WERI-Rb-1 (cell line): ENCODE measurements around the gene EIF5.

ENCODE experiments used
- DNase-seq: peaks from one replicate; pipeline ENCODE4 v3.0.0-alpha.2; 2020
- H3K27ac ChIP-seq: fragments of 250-450 bp; sonication (Bioruptor Pico); 2 replicates; pipeline ENCODE4 v1.5.1; 2020; ENCODE audit warnings: mild to moderate bottlenecking, moderate library complexity
- H3K27me3 ChIP-seq: fragments of 250-450 bp; sonication (Bioruptor Pico); 2 replicates; pipeline ENCODE4 v1.5.1; 2021; ENCODE audit warnings: mild to moderate bottlenecking, low read depth, moderate library complexity; ENCODE audit not compliant: insufficient read depth, severe bottlenecking
- H3K36me3 ChIP-seq: fragments of 250-450 bp; sonication (Bioruptor Pico); 2 replicates; pipeline ENCODE4 v1.5.1; 2020; ENCODE audit warnings: mild to moderate bottlenecking, moderate library complexity
- H3K4me3 ChIP-seq: 2 replicates; pipeline ENCODE4 v1.5.1; 2011; ENCODE audit warnings: low read depth, mild to moderate bottlenecking, control low read depth, low read length
- H3K9me3 ChIP-seq: fragments of 250-450 bp; sonication (Bioruptor Pico); 2 replicates; pipeline ENCODE4 v1.5.1; 2021; ENCODE audit warnings: mild to moderate bottlenecking, moderate library complexity; ENCODE audit not compliant: severe bottlenecking
- CTCF ChIP-seq: IDR thresholded peaks from 2 replicates; pipeline ENCODE4 v1.5.1; 2011; ENCODE audit warnings: low read depth, mild to moderate bottlenecking, control low read depth, inconsistent platforms, low read length

The EIF5 gene

DNA sequence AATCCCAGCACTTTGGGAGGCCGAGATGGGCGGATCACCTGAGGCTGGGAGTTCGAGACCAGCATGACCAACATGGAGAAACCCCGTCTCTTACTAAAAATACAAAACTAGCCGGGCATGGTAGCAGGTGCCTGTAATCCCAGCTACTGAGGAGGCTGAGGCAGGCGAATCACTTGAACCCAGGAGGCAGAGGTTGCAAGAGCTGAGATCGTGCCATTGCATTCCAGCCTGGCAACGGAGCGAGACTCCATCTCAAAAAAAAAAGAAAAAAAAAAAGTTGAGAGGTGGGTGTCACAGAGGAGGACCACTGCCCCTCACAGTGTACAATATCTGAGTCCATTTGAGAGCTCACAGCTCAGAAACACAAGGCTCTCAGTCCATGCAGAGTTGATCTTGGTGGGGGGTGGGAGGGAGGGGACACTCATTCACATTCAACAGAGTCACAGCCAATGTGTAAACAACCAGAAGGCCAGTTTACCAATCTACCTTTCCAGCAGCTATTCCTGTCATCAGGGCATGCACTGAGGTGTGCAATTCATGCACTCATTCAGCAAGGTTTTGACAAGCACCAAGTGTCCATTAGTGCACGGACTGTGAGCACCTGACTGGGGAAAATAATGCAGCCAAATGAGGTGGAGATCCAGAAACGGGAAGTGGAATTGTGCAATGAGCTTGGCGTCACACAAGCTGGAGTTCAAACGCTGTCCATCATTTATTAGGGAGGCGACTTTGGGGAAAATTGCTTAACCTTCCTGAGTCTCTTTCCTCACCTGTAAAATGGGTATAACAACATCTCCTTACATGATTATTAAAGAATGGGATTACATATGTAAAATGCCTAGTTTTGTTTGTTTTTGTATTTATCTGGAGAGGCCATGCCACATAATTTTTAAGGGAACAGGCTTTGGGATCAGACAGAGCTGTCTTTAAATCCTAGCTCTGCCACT lies 4.4 kb upstream of the EIF5 start:
- H3K27me3 ChIP-seq = no peaks in the 10 kb centered on the region
- no peaks in the 10 kb centered on the region for H3K9me3 ChIP-seq
- no peak overlapping the region for H3K27ac ChIP-seq
- no peak for DNase-seq
- H3K4me3 ChIP-seq = no peak overlapping the region
- no peak for TF ChIP-seq CTCF
- peaks cover 8% of the 10 kb centered on the region for H3K36me3 ChIP-seq

GRCh38 chr14:103330536-103330935 lies 3.5 kb upstream of the EIF5 start:
- no peak for DNase-seq
- no peaks in the 10 kb centered on the region for H3K27me3 ChIP-seq
- H3K36me3 ChIP-seq = peaks cover 17% of the 10 kb centered on the region
- no peak overlapping the region for H3K27ac ChIP-seq
- no peak overlapping the region for H3K4me3 ChIP-seq
- TF ChIP-seq CTCF = no peak
- H3K9me3 ChIP-seq = no peaks in the 10 kb centered on the region

- no peak for DNase-seq
- peak overlapping the region; percentile 76 for H3K4me3 ChIP-seq
Measured at GRCh38 chr14:103332143-103332919, 1.7 kb upstream of the EIF5 start.

GRCh38 chr14:103334644-103335622 lies 896 bp downstream of the EIF5 start:
- DNase-seq = peak; percentile 44
- peak overlapping the region; percentile 97 for H3K27ac ChIP-seq
- TF ChIP-seq CTCF = no peak

More at GRCh38 chr14:103332143-103332919, 1.7 kb upstream of the EIF5 start:
- no peak for TF ChIP-seq CTCF
- H3K36me3 ChIP-seq = peaks cover 35% of the 10 kb centered on the region
- no peak overlapping the region; the same call in 1 of the 2 replicates for H3K27ac ChIP-seq
- H3K9me3 ChIP-seq = no peaks in the 10 kb centered on the region
- no peaks in the 10 kb centered on the region for H3K27me3 ChIP-seq

DNA sequence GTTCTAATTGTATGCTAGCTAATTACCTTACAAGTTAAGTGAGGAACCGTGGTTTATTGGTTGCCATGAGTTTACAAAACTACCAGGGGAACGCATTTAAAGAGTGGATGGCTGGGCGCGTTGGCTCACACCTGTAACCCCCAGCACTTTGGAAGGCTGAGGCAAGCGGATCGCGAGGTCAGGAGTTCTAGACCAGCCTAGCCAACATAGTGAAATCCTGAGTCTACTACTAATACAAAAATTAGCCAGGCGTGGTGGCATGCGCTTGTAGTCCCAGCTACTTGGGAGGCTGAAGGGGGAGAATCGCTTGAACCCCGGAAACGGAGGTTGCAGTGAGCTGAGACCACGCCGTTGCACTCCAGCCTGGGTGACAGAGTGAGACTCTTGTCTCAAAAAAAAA lies 2.2 kb downstream of the EIF5 start:
- no peak overlapping the region for H3K4me3 ChIP-seq

More at GRCh38 chr14:103334644-103335622, 896 bp downstream of the EIF5 start:
- Histone ChIP-seq H3K9me3 (no peaks in the 10 kb centered on the region), H3K36me3 (peaks cover 61% of the 10 kb centered on the region), H3K4me3 (peak overlapping the region; percentile 83), H3K27me3 (no peaks in the 10 kb centered on the region)

More for the DNA sequence above, 2.2 kb downstream of the EIF5 start:
- H3K9me3 ChIP-seq = no peaks in the 10 kb centered on the region
- no peak overlapping the region for H3K27ac ChIP-seq
- TF ChIP-seq CTCF = no peak
- DNase-seq = no peak
- H3K36me3 ChIP-seq = peaks cover 73% of the 10 kb centered on the region
- H3K27me3 ChIP-seq = no peaks in the 10 kb centered on the region
